HEK293 (cell line): ENCODE results near the gene RAB1B.
"Not testable (repeated sequence)": the region's sequence is repeated elsewhere in the genome, so short reads cannot be mapped to it uniquely, and the experiment has no call there.

Source experiments
- CTCF ChIP-seq: fragments of 450-650 bp; formaldehyde crosslinking; IDR thresholded peaks from 2 replicates; pipeline ENCODE4 v1.5.1; 2016; ENCODE audit warnings: missing biosample characterization, missing genetic modification characterization
- MEIS1 ChIP-seq: sonication (generic); formaldehyde crosslinking; IDR thresholded peaks from 2 replicates; pipeline ENCODE4 v1.8.1; 2022; ENCODE audit warnings: missing genetic modification reagents, mild to moderate bottlenecking, borderline replicate concordance
- REST ChIP-seq: fragments of 450-650 bp; formaldehyde crosslinking; IDR thresholded peaks from 2 replicates; pipeline ENCODE4 v1.5.1; 2016; ENCODE audit warnings: missing biosample characterization, missing genetic modification characterization
- ZBTB44 ChIP-seq: fragments of 450-650 bp; IDR thresholded peaks from 2 replicates; pipeline ENCODE4 v1.5.1; 2018; ENCODE audit warnings: missing biosample characterization, mild to moderate bottlenecking, missing genetic modification characterization
- ZNF223 ChIP-seq: fragments of 450-650 bp; formaldehyde crosslinking; IDR thresholded peaks from 2 replicates; pipeline ENCODE4 v1.5.1; 2016; ENCODE audit warnings: missing biosample characterization, missing genetic modification characterization
- ZNF280C ChIP-seq: fragments of 450-650 bp; formaldehyde crosslinking; IDR thresholded peaks from 2 replicates; pipeline ENCODE4 v1.5.1; 2016; ENCODE audit warnings: missing biosample characterization, missing genetic modification characterization
- ZNF354C ChIP-seq: fragments of 450-650 bp; formaldehyde crosslinking; IDR thresholded peaks from 2 replicates; pipeline ENCODE4 v1.5.1; 2016; ENCODE audit warnings: missing biosample characterization, missing genetic modification characterization, low read depth, borderline replicate concordance
- ZNF530 ChIP-seq: fragments of 450-650 bp; formaldehyde crosslinking; IDR thresholded peaks from 2 replicates; pipeline ENCODE4 v1.5.1; 2016; ENCODE audit warnings: low read depth, missing biosample characterization, missing genetic modification characterization
- ZNF747 ChIP-seq: fragments of 450-650 bp; formaldehyde crosslinking; IDR thresholded peaks from 2 replicates; pipeline ENCODE4 v1.5.1; 2016; ENCODE audit warnings: missing biosample characterization, missing genetic modification characterization

- TF ChIP-seq ZNF530 (tag by site-specific recombination); ZNF223 (tag by site-specific recombination); ZNF747; MEIS1 (CRISPR knock-in tag); CTCF; REST (tag by site-specific recombination); ZNF354C (tag by site-specific recombination); ZBTB44 (tag by site-specific recombination); ZNF280C: not testable (repeated sequence)
Observed at GRCh38 chr11:66310803-66311440, 42.5 kb downstream of the RAB1B start.
